ENCODE data around the gene CLEC5A. TPM values are rescaled to one million over a fixed set of nuclear protein-coding genes. Genes with fewer than 3 reads are reported as not detected.
"Not testable (repeated sequence)": the region's sequence is repeated elsewhere in the genome, so short reads cannot be mapped to it uniquely, and the experiment has no call there.

Gene CLEC5A
- total RNA-seq, 4 donors from 2014 or later, result 0.33 to 3.2 (median 0.95) TPM

DNA sequence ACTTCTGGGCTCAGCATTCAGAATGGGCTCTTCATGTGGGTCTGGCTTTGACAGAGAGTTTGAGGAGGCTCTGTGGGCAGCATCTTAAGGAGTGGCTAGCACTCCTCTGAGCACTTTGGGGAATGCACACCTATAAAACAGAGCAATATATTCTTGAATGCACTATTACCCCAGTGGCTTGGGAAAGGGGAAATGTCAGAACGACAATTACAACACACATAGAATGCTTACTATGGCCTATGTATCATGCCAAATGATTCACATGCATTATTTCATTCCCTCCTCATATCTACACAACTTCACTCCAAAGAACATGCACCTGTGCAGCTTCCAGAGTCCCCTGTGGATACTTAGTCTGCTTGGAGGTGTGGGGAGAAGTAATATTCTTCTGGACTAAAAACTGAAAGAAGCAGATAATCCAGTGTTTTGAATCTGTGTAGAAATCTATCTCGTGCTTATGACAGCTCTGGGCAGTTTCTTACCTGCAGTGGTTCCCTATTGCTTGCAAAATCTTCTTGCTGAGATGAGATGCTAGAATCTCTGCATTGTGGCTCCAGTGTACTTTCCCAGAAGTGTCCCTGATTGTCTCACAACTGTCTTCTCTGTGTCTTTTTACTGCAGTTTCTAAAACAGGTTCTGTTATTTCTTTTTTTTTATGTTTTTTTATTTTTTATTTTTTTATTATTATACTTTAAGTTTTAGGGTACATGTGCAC is 43.4 kb upstream of the CLEC5A start:
- H3K36me3 ChIP-seq, result no peaks in the 10 kb centered on the region
- WGBS, 2 donors, result 71 to 84% methylated on average over 2 of the region's 2 CpGs
- no peak for TF ChIP-seq CTCF (IDR thresholded peaks at IDR 0.05)
- TF ChIP-seq POLR2A (IDR thresholded peaks at IDR 0.05), result no peak
- H3K27ac ChIP-seq, result no peak overlapping the region
- no peak overlapping the region for H3K4me3 ChIP-seq (replicated peaks in 1 of 3)
- intact Hi-C loops (cut with DNase I), result no loop called here
- no peaks in the 10 kb centered on the region for H3K4me1 ChIP-seq
- DNase-seq, result no peak
- no peaks in the 10 kb centered on the region for H3K9me3 ChIP-seq
- H3K27me3 ChIP-seq, result no peaks in the 10 kb centered on the region

- H3K4me1 ChIP-seq; H3K36me3 ChIP-seq; H3K4me3 ChIP-seq (replicated peaks in 1 of 3); H3K27ac ChIP-seq; H3K9me3 ChIP-seq; DNase-seq; intact Hi-C loops (cut with DNase I); H3K27me3 ChIP-seq: not testable (repeated sequence)
- 93 to 95% methylated on average over 4 of the region's 4 CpGs for WGBS, 2 donors
These were observed 41.0 kb upstream of the CLEC5A start for GRCh38 chr7:141987803-141988202.

GRCh38 chr7:141986923-141987322 is 40.1 kb upstream of the CLEC5A start:
- Histone ChIP-seq H3K9me3 (no peaks in the 10 kb centered on the region), H3K36me3 (no peaks in the 10 kb centered on the region), H3K27ac (no peak overlapping the region), H3K4me1 (no peaks in the 10 kb centered on the region), H3K27me3 (no peaks in the 10 kb centered on the region), H3K4me3 (replicated peaks in 1 of 3) (no peak overlapping the region)
- intact Hi-C loops (cut with DNase I), result no loop called here
- TF ChIP-seq CTCF (IDR thresholded peaks at IDR 0.05) (no peak), POLR2A (IDR thresholded peaks at IDR 0.05) (no peak)
- no peak for DNase-seq
- 81 to 88% methylated on average over 2 of the region's 2 CpGs for WGBS, 2 donors

DNA sequence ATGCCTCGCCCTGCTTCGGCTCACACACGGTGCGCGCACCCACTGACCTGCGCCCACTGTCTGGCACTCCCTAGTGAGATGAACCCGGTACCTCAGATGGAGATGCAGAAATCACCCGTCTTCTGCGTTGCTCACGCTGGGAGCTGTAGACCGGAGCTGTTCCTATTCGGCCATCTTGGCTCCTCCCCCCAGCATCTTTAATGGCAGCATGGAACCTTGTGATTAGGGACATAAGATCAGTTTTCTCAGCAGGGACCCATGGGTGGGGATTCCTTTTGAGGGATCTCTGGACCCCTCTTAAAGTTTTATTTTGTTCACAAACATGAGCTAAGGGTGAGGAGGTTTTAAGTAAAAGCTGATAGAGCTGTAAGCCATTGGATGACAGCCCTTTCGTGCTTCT is 39.2 kb upstream of the CLEC5A start:
- H3K4me1 ChIP-seq; H3K4me3 ChIP-seq (replicated peaks in 1 of 3); H3K9me3 ChIP-seq; H3K27me3 ChIP-seq; intact Hi-C loops (cut with DNase I); H3K27ac ChIP-seq; H3K36me3 ChIP-seq; DNase-seq: not testable (repeated sequence)
- whole genome bisulfite sequencing, 2 donors, result 94 to 96% methylated on average over 5 to 11 of the region's 13 CpGs

DNA sequence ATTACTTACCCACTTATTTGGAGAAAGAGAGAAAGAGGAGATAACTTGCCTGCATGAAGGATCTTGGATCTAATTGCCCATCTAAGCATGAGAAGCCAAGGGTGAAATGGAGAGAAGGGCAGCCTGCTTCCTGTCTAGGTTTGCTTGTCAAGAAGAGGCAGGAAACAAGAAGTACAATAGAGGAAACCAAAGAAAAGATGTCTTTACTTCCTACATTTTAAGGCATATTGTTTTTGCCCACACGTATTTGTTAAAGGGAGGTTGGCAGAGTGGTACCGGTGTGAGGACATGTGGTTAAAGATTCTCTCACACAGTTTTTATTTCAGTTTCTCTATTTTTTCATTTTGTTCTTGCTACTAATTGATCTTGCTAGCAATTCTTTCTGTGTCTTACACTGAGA is 32.8 kb upstream of the CLEC5A start:
- TF ChIP-seq POLR2A (IDR thresholded peaks at IDR 0.05), result no peak
- no peak for TF ChIP-seq CTCF (IDR thresholded peaks at IDR 0.05)
- H3K9me3 ChIP-seq, result no peaks in the 10 kb centered on the region
- H3K27ac ChIP-seq, result no peak overlapping the region
- intact Hi-C loops (cut with DNase I), result loop anchor here (5.0 kb wide), 1 partner anchor 208 kb away; no protein-coding TSS in a partner anchor
- no peaks in the 10 kb centered on the region for H3K36me3 ChIP-seq
- no peak for DNase-seq
- H3K27me3 ChIP-seq, result no peaks in the 10 kb centered on the region
- peaks cover 0 to 4% of the 10 kb centered on the region in 2 donors for H3K4me1 ChIP-seq
- H3K4me3 ChIP-seq (replicated peaks in 1 of 3), result no peak overlapping the region
- WGBS, 2 donors, result 76 to 86% methylated on average over 2 of the region's 2 CpGs

GRCh38 chr7:141978351-141978750 is 31.6 kb upstream of the CLEC5A start:
- H3K4me3 ChIP-seq (replicated peaks in 1 of 3), result no peak overlapping the region
- 73 to 76% methylated on average over 1 of the region's 1 CpG for WGBS, 2 donors
- H3K9me3 ChIP-seq, result no peaks in the 10 kb centered on the region
- DNase-seq, result no peak
- TF ChIP-seq CTCF (IDR thresholded peaks at IDR 0.05) (no peak), POLR2A (IDR thresholded peaks at IDR 0.05) (no peak)
- no peaks in the 10 kb centered on the region for H3K27me3 ChIP-seq
- H3K4me1 ChIP-seq, result peaks cover 0 to 4% of the 10 kb centered on the region in 2 donors
- H3K36me3 ChIP-seq, result no peaks in the 10 kb centered on the region
- no peak overlapping the region for H3K27ac ChIP-seq
- intact Hi-C loops (cut with DNase I), result loop anchor here (5.0 kb wide), 1 partner anchor 209 kb away; no protein-coding TSS in a partner anchor
